Prostate gland (tissue), 2 donors: Measurements from ENCODE around the gene CERS6. TPM values are rescaled to one million over a fixed set of nuclear protein-coding genes. Genes with fewer than 3 reads are reported as not detected.
A peak's percentile ranks its signal among the peaks of the same experiment; 100 is the strongest.

Experiments
- DNase-seq: peaks from one replicate; pipeline ENCODE4 v3.0.0-alpha.2; 2019; ENCODE audit warnings: low spot score
- H3K27ac ChIP-seq, 2 donors: fragments of 200-600 bp; sonication (generic); 2 replicates each; pipeline ENCODE4 v1.5.1; 2017 to 2019
- H3K27me3 ChIP-seq: fragments of 200-600 bp; sonication (generic); replicated peaks from 2 replicates; pipeline ENCODE4 v1.5.1; 2019; ENCODE audit not compliant: insufficient read depth
- H3K36me3 ChIP-seq, 2 donors: fragments of 200-600 bp; sonication (generic); 1 replicate in 1 of 2; 2 replicates in 1 of 2; pipeline versions ENCODE4 v1.5.1 to v1.8.1; 2017 to 2019
- H3K4me1 ChIP-seq: fragments of 200-600 bp; sonication (generic); replicated peaks from 2 replicates; pipeline ENCODE4 v1.5.1; 2019
- H3K4me3 ChIP-seq, 2 donors: fragments of 200-600 bp; sonication (generic); 2 replicates each; pipeline ENCODE4 v1.5.1; 2017 to 2019
- H3K9me3 ChIP-seq: fragments of 200-600 bp; sonication (generic); 2 replicates; pipeline ENCODE4 v1.5.1; 2017
- CTCF ChIP-seq, 4 experiments: fragments of 200-600 bp in 2 of 4; fragments of 450-650 bp in 2 of 4; sonication (generic) in 2 of 4; IDR thresholded peaks; 1 replicate in 3 of 4; 2 replicates in 1 of 4; pipeline ENCODE4 v1.5.1; 2016 to 2019; ENCODE audit warnings: antibody characterized with exemption in 4 of 4, mild to moderate bottlenecking in 2 of 4, moderate library complexity in 2 of 4
- POLR2A ChIP-seq: fragments of 450-650 bp; IDR thresholded peaks from one replicate; pipeline ENCODE4 v1.6.1; 2016; ENCODE audit warnings: antibody characterized with exemption, mild to moderate bottlenecking
- POLR2AphosphoS5 ChIP-seq: sonication (generic); formaldehyde crosslinking; IDR thresholded peaks from one replicate; pipeline ENCODE4 v1.6.1; 2017; ENCODE audit warnings: antibody characterized with exemption
- WGBS: methylation state at CpG from one replicate; pipeline ENCODE4 v1.1.5; 2018; 5-methylcytosine and 5-hydroxymethylcytosine counted together
- intact Hi-C: fragments of 100-400 bp; cut with DNase I; formaldehyde crosslinking; loops from one replicate; pipeline ENCODE4 v1.14.2; 2022
- total RNA-seq, 2 donors: library from RNA; depleted of rRNA; stranded (reverse); fragments of >200 nt; gene quantifications; one replicate each; pipeline ENCODE4 v1.1.0, GENCODE V29; 2016

CERS6 gene
- total RNA-seq, 2 donors from 2014 or later, result 30.1 to 67.8 TPM

GRCh38 chr2:168700615-168701245, 244.7 kb downstream of the CERS6 start:
- TF ChIP-seq CTCF (IDR thresholded peaks at IDR 0.05), result no peak
- no peak for TF ChIP-seq POLR2AphosphoS5
- no peak for TF ChIP-seq POLR2A
- intact Hi-C loops, result loop anchor here (10.0 kb wide), 1 partner anchor 54 kb away; no protein-coding TSS in a partner anchor
- no peak for DNase-seq
- WGBS, result 74% methylated on average over 5 of the region's 5 CpGs
- Histone ChIP-seq H3K36me3 (no peaks in the 10 kb centered on the region), H3K4me3 (no peak overlapping the region), H3K9me3 (no peaks in the 10 kb centered on the region), H3K4me1 (no peaks in the 10 kb centered on the region), H3K27ac (no peak overlapping the region), H3K27me3 (no peaks in the 10 kb centered on the region)

- no peaks in the 10 kb centered on the region for H3K9me3 ChIP-seq
- no peak overlapping the region for H3K4me3 ChIP-seq
- H3K4me1 ChIP-seq, result no peaks in the 10 kb centered on the region
- no peaks in the 10 kb centered on the region for H3K27me3 ChIP-seq
- TF ChIP-seq CTCF (IDR thresholded peaks at IDR 0.05), result no peak
- no peak for TF ChIP-seq POLR2AphosphoS5
- TF ChIP-seq POLR2A, result no peak
- 96% methylated on average over 2 of the region's 2 CpGs for WGBS
- H3K27ac ChIP-seq, result no peak overlapping the region
- H3K36me3 ChIP-seq, result no peaks in the 10 kb centered on the region
- intact Hi-C loops, result loop anchor here (10.0 kb wide), 1 partner anchor 52 kb away; no protein-coding TSS in a partner anchor
- no peak for DNase-seq
Measured at GRCh38 chr2:168702579-168702978, 246.5 kb downstream of the CERS6 start.

- H3K27me3 ChIP-seq, result no peaks in the 10 kb centered on the region
- 67% methylated on average over 5 of the region's 5 CpGs for WGBS
- no peaks in the 10 kb centered on the region for H3K36me3 ChIP-seq
- no peaks in the 10 kb centered on the region for H3K9me3 ChIP-seq
- TF ChIP-seq CTCF (IDR thresholded peaks at IDR 0.05) (no peak), POLR2AphosphoS5 (no peak), POLR2A (no peak)
- no peak for DNase-seq
- no peak overlapping the region for H3K27ac ChIP-seq
- H3K4me1 ChIP-seq, result no peaks in the 10 kb centered on the region
- H3K4me3 ChIP-seq, result no peak overlapping the region
- intact Hi-C loops, result loop anchor here (10.0 kb wide), 1 partner anchor 51 kb away; no protein-coding TSS in a partner anchor
Measured at GRCh38 chr2:168703926-168704325, 247.9 kb downstream of the CERS6 start.

GRCh38 chr2:168705534-168706470, 249.7 kb downstream of the CERS6 start:
- 62% methylated on average over 2 of the region's 2 CpGs for WGBS
- intact Hi-C loops, result loop anchor here (10.0 kb wide), 1 partner anchor 49 kb away; no protein-coding TSS in a partner anchor
- H3K36me3 ChIP-seq, result no peaks in the 10 kb centered on the region

More at GRCh38 chr2:168705534-168706470, 249.7 kb downstream of the CERS6 start:
- H3K4me1 ChIP-seq, result no peaks in the 10 kb centered on the region
- no peak overlapping the region for H3K27ac ChIP-seq
- DNase-seq, result no peak
- no peaks in the 10 kb centered on the region for H3K9me3 ChIP-seq
- H3K4me3 ChIP-seq, result no peak overlapping the region
- H3K27me3 ChIP-seq, result no peaks in the 10 kb centered on the region
- TF ChIP-seq CTCF (IDR thresholded peaks at IDR 0.05) (peak in 2 of 4 experiments; percentile 16 to 19), POLR2A (no peak)
